ENCODE data around the gene CPXM1.
"Not testable (repeated sequence)": the region's sequence is repeated elsewhere in the genome, so short reads cannot be mapped to it uniquely, and the experiment has no call there.

CPXM1 gene

DNA sequence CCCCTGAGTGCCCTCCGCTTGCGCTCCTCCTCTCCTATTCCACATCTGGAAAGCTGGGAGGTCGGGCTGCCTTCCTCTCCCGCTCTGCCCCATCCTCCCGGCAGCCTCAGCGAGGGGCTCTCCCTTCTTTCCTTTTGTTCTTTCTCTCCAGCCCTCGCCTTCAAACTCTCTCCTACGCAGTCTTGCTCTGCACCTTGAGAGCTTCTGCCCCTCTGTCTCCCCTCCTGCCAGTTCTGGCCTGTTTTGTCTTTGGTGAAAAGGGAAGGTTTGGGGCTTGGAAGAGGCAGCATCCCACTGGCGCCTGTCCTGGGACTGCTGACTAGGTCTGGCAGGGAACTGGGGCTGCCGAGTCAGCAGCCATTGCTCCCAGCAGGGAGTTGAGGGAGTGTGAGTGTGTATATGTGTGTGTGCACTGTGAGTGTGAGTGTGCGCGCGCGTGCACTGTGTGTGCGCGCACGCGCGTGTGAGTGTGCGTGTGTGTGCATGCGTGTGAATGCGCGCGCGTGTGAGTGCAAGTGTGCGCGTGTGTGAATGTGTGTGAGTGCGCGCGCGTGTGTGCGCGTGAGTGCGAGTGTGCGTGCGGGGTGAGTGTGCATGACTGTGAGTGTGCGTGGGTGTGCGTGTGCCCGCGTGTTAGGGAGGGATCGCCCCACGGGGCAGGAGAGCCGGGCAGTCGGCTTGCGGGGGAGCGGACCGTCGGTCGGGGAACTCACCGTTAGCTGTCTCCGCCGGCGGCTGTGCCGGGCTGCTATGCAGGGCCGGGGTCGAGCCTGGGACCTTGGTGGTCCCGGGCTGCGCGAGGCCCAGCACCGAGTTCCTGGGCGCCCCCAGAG, 523 bp downstream of the CPXM1 start:
- no peak for FAIRE-seq

DNA sequence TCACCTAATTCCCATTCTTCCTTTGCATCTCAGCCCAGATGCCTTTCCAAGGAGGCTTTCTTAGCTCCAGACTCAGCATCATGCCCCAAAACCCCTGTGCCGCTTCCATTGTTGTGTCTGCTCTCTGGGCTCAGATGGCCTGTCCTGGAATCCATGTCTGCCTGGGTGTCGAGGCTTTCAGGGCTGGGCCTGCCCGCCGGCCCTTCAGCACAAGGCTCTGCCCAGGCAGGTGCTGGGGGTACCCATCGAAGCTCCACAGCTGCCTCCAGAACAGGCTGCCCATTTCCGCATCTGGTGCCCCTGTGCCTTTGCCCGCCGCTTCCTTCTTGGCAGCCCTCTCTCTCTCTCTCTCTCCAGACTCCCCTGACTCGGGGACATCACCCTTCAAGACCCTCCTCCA, 1.2 kb downstream of the CPXM1 start:
- no peak for FAIRE-seq

DNA sequence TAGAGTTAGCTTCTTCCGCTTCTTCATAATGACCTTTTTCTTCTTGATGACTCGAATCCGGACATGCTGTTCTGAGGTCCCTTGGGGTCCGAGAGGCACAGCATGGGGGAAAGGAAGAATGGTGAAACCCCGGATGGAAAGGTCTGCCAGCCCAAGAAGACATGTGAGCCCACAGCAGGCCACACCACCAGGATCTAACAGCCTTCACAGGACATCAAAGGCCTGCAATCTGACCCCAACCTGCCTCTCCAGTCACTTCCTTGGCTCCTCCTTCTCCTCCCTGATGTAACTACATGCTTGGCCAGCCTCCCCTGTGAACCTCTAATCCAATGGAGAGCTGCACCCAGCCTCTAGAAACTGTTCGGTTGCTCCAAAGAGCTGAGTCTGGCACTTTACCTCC, 1.6 kb downstream of the CPXM1 start:
- FAIRE-seq = no peak

DNA sequence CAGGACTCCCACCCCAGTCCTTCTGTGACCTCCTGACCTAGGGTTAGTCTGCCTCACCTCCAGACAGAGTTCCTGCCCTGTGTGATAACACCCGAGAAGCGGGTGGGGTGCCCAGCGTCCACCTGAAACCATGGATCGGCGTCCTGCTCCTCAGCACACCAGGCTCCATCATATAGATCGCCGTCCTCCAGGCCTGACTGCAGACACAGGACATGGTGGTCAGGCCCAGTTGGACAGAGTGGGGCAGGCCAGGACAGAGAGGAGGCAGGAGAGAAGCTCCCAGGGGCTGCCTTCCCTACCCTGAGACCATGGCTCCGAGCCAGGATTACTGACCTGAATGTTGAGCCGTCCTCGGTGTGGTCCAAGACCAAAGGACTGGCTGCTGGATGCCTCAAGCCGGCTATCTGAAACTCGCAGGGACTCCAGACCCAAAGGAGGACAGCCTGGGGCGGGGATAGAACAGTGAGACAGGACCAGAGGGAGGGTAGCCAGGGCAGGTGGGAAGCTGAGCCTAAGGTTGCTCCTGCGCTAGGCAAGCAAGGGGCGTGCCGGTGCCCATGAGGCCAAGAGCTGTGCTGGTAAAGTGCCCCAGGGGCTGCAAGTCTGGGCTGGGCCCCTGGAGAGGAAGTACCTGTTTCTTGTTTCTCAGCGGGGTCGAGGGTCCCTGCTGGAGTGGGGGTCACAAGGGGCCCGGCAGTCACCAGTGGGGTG, 2.2 kb downstream of the CPXM1 start:
- no peak for FAIRE-seq

DNA sequence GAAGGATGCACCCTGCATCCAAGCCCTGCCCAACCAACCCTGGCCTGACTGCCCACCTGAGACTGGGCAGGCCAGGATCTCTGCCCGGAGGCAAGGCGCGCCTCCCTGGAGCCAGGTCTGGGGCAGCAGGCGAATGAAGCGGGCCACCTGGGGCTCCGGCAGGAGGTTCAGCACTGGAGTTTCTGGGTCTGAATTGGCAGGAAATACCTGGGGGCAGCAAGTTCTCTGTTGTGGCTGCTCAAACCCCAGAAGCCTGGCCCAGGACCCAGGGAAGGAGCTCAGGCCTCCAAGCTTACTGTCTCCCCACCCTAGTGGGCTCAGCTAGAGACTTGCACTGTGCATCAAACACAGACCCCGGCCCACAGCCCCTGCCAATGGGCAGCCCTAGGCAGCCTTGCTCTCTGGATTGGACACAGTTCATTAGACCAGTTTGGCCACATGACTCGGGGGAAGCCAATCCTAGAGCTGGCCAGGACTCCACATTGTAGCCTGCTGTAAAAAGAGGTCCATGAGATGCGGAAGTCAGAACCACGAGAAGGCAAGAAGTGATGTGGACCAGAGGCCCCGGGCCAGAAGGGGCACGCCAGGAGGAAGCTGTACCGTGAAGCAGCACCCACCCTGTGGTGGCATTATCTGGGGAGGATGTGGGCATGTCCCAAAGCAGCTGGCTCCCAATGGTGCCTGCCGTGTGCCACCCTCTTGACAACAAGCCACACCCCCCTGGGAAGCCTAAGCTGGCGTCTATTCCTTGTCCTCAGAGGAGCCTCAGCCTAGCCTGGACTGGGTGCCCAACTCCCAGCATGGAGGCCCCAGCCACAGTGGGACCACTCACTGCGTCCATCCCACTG, 3.1 kb downstream of the CPXM1 start:
- FAIRE-seq = no peak

DNA sequence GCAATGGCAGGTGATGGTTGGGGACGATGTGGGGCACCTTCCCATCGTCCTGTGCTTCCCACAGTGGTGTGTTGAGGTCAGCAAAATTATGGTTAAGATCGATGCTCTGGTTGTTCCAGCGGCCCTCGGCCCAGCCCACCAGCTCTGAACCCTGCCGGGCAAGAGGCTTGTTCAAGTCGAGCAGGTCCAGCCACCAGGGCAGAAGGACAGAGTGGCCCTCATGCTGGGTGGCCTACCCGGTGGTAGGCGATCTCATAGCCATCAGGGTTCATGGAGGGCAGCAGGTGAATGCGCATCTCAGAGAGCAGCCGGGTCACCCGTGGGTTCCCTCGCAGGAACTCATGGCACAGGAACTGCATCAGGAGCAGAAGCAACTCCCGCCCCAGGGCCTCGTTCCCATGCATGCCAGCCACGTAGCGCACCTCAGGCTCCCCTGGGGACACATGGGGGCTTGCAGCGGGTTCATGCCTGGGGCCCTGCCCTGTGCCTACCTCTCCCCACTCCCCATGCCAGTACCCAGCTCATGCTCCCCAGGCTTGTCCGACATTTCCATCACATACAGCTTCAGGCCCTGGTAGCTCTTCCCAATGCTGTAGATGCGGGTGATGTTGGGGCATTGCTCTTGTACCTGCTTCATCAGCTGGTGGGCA, 4.3 kb downstream of the CPXM1 start:
- FAIRE-seq = no peak

DNA sequence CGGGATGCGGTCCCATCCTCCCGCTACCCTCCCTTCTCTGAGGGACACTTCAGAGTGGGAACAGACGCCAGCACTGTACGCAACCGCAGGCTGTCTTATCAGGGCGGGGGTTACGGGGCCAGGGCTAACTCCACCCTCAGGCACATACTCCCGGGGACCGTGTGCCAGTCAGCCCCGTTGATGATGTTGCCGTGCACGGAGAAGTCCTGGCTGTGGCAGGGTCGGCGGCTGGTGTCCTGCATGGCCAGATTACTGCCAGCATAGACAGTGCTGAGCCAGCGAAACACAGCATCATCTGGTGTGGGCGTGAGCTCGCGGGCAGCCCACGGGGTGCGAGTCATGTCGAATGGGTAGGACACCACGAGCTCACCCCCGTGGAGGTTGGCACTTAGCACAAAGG, 5.0 kb downstream of the CPXM1 start:
- no peak for FAIRE-seq

DNA sequence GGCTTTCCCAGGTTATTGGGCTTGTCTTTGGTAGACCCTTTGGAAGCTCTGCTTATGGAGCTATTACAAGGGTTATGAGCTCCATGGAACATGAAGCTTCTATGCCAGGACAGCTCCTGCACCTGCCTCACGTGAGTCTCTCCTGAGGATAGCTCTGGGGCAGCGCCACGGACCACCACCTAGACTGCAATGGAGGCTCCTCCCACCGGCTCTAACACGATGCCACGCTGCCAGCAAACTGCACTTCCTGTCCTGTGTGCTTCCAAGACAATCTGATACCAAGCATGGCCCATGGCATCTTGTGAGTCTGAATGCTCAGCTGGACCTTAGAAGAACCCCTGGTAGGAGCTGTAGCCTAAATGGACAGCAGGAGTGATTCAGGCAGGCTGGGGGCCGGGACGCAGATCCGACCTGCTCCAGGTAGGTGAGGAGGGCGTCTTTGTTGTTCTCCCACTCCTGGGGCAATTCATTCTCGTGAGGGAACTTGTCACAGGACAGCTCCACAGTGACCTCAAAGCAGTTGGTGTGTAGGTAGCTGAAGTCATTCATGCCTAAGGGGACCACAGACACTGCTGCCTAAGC, 5.5 kb downstream of the CPXM1 start:
- FAIRE-seq = no peak

DNA sequence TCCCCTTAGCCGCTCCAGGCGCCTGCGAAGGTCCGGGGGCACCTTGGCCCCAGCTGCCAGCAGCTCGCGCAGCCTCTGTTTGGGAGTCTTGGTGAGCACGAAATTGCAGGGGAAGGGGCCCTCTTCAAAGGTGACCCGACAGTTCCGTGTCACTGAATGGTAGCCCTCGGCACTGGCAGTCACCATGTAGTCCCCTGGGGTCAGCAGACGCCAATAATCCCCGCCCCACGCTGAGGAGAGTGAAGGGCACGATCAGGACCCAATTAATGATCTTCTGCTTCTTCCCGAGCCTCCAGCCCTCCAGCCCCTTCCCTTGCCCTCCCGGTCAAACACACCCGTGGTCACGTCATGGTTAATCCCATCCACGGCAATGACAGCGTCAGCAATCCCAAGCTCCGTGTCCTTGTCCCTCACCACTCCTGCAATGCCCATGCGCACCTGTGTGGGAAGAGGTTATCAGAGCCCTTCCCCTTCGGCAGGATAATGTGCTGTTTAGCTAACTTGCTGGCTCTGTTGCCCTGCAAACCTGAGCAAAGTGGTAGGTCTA, 6.2 kb downstream of the CPXM1 start:
- no peak for FAIRE-seq

DNA sequence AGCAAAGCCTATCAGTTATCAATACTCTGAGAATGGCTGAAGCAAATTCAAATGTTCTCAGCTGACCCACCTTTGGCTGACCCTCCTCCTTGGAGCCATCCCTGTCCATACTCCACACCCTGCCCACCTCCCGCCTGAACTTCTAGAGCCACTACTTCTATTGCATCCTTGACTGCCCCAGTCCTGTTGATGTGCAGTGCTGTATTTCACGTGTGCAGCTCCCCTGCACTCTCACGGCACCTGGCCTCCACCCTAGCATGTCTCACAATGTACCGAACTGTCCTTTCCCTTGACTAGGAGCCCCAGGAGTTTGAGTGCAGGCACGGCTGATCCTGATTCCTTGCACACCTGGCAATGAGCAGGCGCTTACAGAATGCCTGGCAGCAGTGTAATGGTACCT, 7.0 kb downstream of the CPXM1 start:
- no peak for FAIRE-seq

DNA sequence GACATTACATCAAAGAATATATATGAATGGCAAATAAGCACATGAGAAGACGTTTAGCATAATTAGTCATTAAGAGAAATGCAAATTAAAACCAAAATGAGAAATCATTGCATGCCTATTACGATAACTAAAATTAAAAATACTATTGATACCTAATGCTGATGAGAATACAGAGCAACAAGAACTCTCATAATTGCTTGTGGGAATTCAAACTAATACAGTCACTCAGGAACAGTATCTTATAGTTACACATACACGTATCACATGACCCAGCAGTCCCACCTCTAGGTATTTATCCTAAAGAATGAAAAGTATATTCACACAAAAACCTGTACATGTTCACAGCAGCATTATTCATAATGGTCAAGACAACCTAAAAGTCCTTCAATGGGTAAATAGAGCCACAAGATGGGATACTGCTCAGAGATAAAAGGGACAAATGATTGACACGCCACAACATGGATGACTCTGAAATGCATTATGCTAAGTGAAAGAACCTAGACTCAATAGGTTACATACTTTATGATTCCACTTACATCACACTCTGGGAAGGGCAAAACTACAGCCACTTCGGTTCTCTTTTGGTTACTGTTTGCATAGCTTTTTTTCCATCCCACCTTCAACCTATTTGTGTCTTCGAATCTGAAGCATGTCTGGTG, 16.4 kb downstream of the CPXM1 start:
- no peak for FAIRE-seq

DNA sequence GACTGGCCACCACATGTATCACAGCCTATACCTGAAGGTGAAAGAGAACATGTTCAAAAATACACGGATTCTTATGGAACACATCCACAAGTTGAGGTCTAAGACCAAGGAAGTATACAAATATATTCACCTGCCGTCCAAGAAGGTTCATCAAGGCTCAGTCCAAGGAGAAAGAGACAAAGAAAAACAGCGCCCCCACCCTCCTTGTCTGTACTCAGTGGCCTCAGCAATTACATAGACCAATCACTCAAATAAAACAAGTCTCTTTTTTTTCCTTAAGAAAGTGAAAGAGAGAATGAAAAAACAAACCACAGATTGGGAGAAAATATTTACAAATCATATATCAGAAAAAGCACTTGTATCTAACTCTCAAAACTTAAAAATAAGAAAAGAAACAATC, 19.5 kb downstream of the CPXM1 start:
- FAIRE-seq = no peak

DNA sequence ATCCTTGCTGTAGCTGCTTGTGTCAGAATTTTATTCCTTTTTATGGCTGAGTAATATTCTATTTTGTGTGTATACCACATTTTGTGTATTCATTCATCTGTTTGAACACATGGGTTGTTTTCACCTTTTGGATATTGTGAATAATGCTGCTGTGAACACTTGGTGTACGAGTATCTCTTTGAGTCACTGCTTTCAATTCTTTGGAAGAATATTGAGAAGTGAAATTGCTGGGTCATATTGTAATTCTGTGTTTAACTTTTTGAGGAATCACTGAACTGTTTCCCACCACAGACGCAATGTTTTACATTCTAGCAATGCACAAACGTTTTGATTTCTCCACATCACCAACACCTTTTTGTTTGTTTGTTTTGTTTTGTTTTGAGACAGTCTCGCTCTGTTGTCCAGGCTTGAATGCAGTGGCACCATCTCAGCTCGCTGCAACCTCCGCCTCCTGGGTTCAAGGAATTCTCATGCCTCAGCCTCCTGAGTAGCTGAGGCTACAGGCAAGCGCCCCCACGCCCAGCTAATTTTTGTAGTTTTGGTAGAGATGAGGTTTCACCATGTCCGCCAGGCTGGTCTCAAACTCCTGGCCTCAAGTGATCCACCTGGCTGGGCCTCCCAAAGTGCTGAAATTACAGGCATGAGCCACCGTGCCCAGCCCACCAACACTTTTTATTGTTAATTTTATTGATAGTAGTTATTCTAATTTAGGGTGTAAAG, 21.7 kb downstream of the CPXM1 start:
- no peak for FAIRE-seq

DNA sequence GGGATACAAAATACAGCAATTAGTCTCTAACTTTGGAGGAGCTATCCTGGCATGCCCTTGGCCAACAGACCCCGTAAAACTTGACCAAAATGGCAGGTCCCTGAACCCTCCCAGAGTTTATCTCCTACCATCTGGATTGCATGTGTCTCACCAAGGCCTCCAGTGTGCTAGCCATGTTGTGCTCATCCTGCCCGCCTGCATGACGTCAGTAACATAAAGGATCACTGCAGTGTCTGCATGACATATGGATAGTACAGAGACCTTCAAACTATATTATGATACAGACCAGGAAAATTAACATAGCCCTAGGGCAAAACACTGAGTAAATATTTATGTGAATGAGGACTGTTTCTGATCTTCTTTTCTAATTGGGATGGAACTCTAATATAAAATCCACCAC, 25.3 kb downstream of the CPXM1 start:
- no peak for FAIRE-seq

DNA sequence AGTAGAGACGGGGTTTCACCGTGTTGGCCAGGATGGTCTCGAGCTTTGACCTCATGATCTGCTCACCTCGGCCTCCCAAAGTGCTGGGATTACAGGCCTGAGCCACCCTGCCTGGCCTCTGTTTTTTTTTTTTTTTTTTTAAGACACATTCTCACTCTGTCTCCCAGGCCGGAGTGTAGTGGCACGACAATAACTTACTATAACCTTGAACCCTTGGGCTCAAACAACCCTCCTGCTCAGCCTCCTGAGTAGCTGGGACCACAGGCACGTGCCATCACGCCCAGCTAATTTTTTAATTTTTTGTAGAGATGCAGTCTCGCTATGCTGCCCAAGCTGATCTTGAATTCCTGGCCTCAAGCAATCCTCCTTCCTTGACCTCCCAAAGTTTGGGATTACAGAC, 26.6 kb downstream of the CPXM1 start:
- no peak for FAIRE-seq

DNA sequence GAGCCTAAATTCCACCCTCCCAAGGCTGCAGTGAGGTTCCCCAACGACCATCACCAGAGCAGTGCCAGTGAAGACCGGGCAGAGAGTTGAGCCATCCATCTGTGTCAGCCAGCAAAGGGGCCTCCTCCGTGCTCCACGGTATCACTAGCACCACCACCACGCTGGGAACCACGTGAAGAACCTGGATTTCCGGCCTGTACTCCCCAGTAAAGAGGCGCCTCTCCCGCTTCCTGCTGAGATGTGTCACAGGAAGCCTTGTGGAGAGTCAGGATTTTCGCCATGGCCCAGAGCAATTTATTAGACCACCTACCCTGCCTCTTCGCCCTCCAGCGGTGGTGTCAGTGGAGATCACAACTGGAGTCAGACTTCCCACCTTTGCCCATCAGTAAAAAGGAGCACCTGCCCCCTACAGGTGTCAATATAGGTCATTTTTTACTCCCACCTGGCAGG, 28.8 kb downstream of the CPXM1 start:
- no peak for FAIRE-seq

DNA sequence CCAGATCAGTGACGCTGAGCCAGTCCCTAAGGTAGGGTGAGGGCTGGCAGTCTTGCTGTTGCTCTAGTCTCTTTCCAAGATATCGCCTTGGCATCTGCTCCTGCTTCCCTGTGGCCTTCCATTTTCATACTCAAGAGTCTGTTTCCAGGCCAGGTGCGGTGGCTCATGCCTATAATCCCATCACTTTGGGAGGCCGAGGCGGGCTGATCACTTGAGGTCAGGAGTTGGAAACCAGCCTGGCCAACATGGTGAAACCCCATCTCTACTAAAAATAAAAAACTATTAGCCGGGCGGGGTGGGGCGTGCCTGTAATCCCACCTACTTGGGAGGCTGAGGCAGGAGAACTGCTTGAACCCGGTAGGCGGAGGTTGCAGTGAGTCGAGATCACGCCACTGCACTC, 30.3 kb downstream of the CPXM1 start:
- FAIRE-seq = not testable (repeated sequence)

DNA sequence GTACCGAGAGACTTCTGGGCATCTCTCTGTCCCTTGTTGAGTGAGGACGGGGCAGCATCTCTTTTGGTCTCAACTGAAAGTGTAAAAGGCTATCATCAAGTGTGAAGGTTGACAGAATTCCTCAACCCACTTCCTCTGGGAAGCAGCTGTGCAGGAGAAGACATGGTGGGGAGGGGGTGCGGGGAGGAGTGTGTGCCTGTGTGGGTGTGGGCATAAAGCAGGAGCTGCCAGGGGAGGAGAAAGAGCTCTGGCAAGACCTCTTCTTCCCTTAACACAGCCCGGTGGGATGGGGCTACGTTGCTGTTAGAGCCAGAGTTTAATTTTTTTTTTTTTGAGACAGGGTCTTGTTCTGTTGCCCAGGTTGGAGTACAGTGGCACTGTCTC, 31.8 kb downstream of the CPXM1 start:
- no peak for FAIRE-seq

DNA sequence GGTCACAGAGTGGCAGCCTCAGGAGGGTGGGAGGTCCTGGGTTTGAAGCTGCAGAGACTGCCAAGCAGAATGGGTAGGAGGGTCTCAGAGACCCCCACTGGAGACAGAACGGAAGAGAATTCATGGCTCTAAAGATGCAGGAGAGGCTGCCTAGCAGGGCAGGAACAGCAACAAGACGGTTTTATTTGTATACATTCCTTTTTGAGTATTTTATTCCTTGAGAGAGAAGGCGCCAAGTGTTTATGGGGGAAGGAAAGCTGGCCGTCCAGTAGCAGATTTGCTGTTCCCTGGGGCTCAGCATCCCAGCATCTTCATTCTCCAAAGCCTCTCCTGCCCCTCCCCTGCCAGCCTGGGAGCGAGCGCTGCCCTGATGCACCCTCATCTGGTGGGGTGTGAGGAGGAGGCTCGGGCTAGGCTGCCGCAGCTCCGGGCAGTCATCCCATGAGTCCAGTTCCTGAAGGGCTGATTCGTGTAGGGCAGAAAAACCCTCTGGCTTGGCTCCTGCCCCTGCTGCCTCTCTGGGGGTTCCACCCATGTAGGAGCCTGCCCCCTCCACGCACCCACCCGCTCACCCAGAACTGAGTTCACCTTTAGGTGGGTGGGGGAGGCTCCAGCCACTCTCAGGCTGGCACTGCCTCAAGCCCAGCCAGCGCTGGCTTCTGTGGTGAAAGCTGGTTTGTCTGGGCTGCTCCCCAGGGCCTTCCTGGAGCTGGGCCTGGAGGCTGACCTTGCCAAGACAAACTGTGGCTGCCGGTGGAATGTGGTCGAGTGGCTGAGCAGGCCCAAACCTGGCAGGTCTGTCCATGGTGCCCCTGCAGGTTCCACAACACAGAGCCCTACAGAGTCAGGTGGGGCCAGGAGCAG, 32.4 kb downstream of the CPXM1 start:
- no peak for FAIRE-seq

DNA sequence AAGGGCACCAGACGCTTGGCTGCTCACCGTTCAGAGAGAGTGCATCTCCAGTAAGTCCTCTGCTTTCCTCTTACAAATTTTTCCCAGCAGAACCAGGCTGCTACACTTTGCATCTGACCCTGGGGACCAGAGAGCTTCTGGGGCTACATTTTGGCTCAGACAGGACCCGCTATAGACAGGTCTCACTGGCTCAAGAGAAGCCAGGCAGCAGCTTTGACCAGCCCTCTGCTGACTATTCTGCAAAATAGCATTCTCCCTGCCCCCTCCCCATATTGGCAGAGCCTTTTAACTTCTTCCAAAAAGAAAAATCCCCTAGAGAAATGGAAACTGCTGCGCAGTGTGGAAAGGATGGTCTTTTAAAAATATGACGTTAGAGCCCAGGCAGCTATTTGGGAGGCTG, 37.2 kb downstream of the CPXM1 start:
- no peak for FAIRE-seq

Measured in TTC549 (cell line).